OCI-LY7 (cell line): ENCODE data around the gene ARMC9. TPM values are rescaled to one million over a fixed set of nuclear protein-coding genes. Genes with fewer than 3 reads are reported as not detected.
A peak's percentile ranks its signal among the peaks of the same experiment; 100 is the strongest.
"Not testable (repeated sequence)": the region's sequence is repeated elsewhere in the genome, so short reads cannot be mapped to it uniquely, and the experiment has no call there.

Experiments
- BruUV-seq: library from RNA; stranded (reverse); fragments of 400-500 nt; replicated peaks from 2 replicates; lab custom pipeline; 2021; lab: Mats Ljungman, UMichigan
- CTCF ChIA-PET: fragments of 300-600 bp; sonication (Branson Sonifier 250); formaldehyde crosslinking; loops from one replicate; lab custom pipeline; 2022; ENCODE audit warnings: antibody characterized with exemption; ENCODE audit not compliant: unreplicated experiment; lab: Charles Lee
- POLR2A ChIA-PET: fragments of 300-600 bp; sonication (Branson Sonifier 250); formaldehyde crosslinking; loops from one replicate; lab custom pipeline; 2022; ENCODE audit warnings: antibody characterized with exemption; lab: Charles Lee
- DNase-seq: peaks from one replicate; pipeline ENCODE4 v3.0.0-alpha.2; 2015; ENCODE audit warnings: low spot score
- H2AFZ ChIP-seq: fragments of 200-600 bp; sonication (generic), shearing (Covaris generic); 2 replicates; pipeline ENCODE4 v1.6.1; 2014; ENCODE audit warnings: mild to moderate bottlenecking, antibody characterized with exemption, low read length, moderate library complexity
- H3K27ac ChIP-seq: fragments of 200-600 bp; sonication (generic); 2 replicates; pipeline ENCODE4 v1.5.1; 2014; ENCODE audit warnings: mixed run types, low read depth, mild to moderate bottlenecking, moderate library complexity, low read length, inconsistent platforms; ENCODE audit not compliant: poor library complexity, severe bottlenecking
- H3K36me3 ChIP-seq: fragments of 200-600 bp; sonication (generic); 2 replicates; pipeline ENCODE4 v1.6.1; 2014; ENCODE audit warnings: mild to moderate bottlenecking, antibody characterized with exemption, low read length, moderate library complexity, mixed read lengths; ENCODE audit not compliant: insufficient read depth
- H3K4me1 ChIP-seq: fragments of 200-600 bp; sonication (generic); 2 replicates; pipeline ENCODE4 v1.5.1; 2014; ENCODE audit warnings: mild to moderate bottlenecking, low read length; ENCODE audit not compliant: insufficient read depth, poor library complexity, severe bottlenecking
- H3K4me2 ChIP-seq: fragments of 200-600 bp; sonication (generic); 2 replicates; pipeline ENCODE4 v1.6.1; 2014; ENCODE audit warnings: mild to moderate bottlenecking, low read length
- H3K4me3 ChIP-seq: fragments of 200-600 bp; sonication (generic); 2 replicates; pipeline ENCODE4 v1.5.1; 2014; ENCODE audit warnings: mild to moderate bottlenecking, low read depth, low read length; ENCODE audit not compliant: poor library complexity, severe bottlenecking
- H3K79me2 ChIP-seq: fragments of 200-600 bp; sonication (generic); 2 replicates; pipeline ENCODE4 v1.6.1; 2016; ENCODE audit warnings: low read depth, mild to moderate bottlenecking, low read length, moderate library complexity, mixed read lengths; ENCODE audit not compliant: insufficient read depth
- H3K9me2 ChIP-seq: fragments of 200-600 bp; sonication (generic); 2 replicates; pipeline ENCODE4 v1.6.1; 2016; ENCODE audit warnings: mild to moderate bottlenecking, low read length, mixed read lengths; ENCODE audit not compliant: insufficient read depth
- H3K9me3 ChIP-seq: fragments of 200-600 bp; sonication (generic); 2 replicates; pipeline ENCODE4 v1.6.1; 2014; ENCODE audit warnings: mild to moderate bottlenecking, mixed run types, low read length, mixed read lengths
- H4K20me1 ChIP-seq: fragments of 200-600 bp; sonication (generic); 2 replicates; pipeline ENCODE4 v1.6.1; 2014; ENCODE audit warnings: mild to moderate bottlenecking, antibody characterized with exemption, low read length, moderate library complexity, mixed read lengths; ENCODE audit not compliant: insufficient read depth
- CTCF ChIP-seq: fragments of 200-600 bp; sonication (generic); conservative IDR thresholded peaks from 2 replicates; pipeline ENCODE4 v1.5.1; 2014; ENCODE audit warnings: mild to moderate bottlenecking, antibody characterized with exemption, low read length, moderate library complexity, mixed read lengths
- EZH2phosphoT487 ChIP-seq: fragments of 200-600 bp; sonication (generic); IDR thresholded peaks from 2 replicates; pipeline ENCODE4 v1.6.1; 2018; ENCODE audit warnings: low read depth, borderline replicate concordance, mild to moderate bottlenecking, mixed run types, antibody characterized with exemption, low read length, moderate library complexity, mixed read lengths
- intact Hi-C: fragments of 100-400 bp; cut with micrococcal nuclease; formaldehyde crosslinking; loops from one replicate; pipeline ENCODE4 v1.10.0; 2022; ENCODE audit not compliant: unreplicated experiment
- total RNA-seq, 2 experiments: library from RNA; depleted of rRNA in 1 of 2; stranded (reverse); fragments of >200 nt in 1 of 2; shearing (Covaris generic) in 1 of 2; gene quantifications; 2 replicates each; pipeline ENCODE4 v1.2.3, GENCODE V29; 2014 to 2022

Gene ARMC9
- total RNA-seq, 2 experiments from 2014 or later: 6.6 to 12.2 TPM

GRCh38 chr2:231176066-231176465, 22.4 kb upstream of the ARMC9 start:
- ChIA-PET POLR2A (no interaction called here), CTCF (no interaction called here)
- Histone ChIP-seq H3K9me2 (no peaks in the 10 kb centered on the region), H3K27ac (no peak overlapping the region), H2AFZ (no peak overlapping the region), H3K9me3 (no peaks in the 10 kb centered on the region), H3K4me2 (no peak overlapping the region), H3K36me3 (peaks cover 41% of the 10 kb centered on the region), H3K4me1 (peaks cover 17% of the 10 kb centered on the region), H3K4me3 (no peak overlapping the region), H3K79me2 (no peaks in the 10 kb centered on the region), H4K20me1 (no peaks in the 10 kb centered on the region)
- no peak for TF ChIP-seq CTCF
- no peak for TF ChIP-seq EZH2phosphoT487
- intact Hi-C loops: no loop called here
- DNase-seq: no peak
- no TSS peak for BruUV-seq

GRCh38 chr2:231177156-231178025, 21.0 kb upstream of the ARMC9 start:
- TF ChIP-seq CTCF (no peak), EZH2phosphoT487 (no peak)
- Histone ChIP-seq H3K9me2 (no peaks in the 10 kb centered on the region), H3K9me3 (no peaks in the 10 kb centered on the region), H3K4me2 (no peak overlapping the region), H3K4me1 (peaks cover 26% of the 10 kb centered on the region), H4K20me1 (no peaks in the 10 kb centered on the region), H3K4me3 (no peak overlapping the region), H3K27ac (no peak overlapping the region), H3K36me3 (peaks cover 28% of the 10 kb centered on the region), H3K79me2 (no peaks in the 10 kb centered on the region), H2AFZ (no peak overlapping the region)
- ChIA-PET POLR2A (no interaction called here), CTCF (no interaction called here)
- no TSS peak for BruUV-seq
- intact Hi-C loops: no loop called here
- DNase-seq: no peak

GRCh38 chr2:231178805-231179204, 19.6 kb upstream of the ARMC9 start:
- H3K4me2 ChIP-seq, H4K20me1 ChIP-seq, H2AFZ ChIP-seq, CTCF ChIA-PET, H3K79me2 ChIP-seq, BruUV-seq, intact Hi-C loops, H3K4me3 ChIP-seq, H3K9me2 ChIP-seq, H3K27ac ChIP-seq, H3K9me3 ChIP-seq: not testable (repeated sequence)
- POLR2A ChIA-PET: interaction anchor here (0.7 to 1.2 kb wide), 2 partner anchors 45 to 216 kb away, joined by 3 to 4 read pairs; no protein-coding TSS in a partner anchor
- Histone ChIP-seq H3K36me3 (peaks cover 15% of the 10 kb centered on the region; the same call in 1 of the 2 replicates), H3K4me1 (peaks cover 26% of the 10 kb centered on the region)
- DNase-seq: peak; percentile 45
